Adrenal gland (tissue), 5 donors: ENCODE data around the gene ERLIN1.

ENCODE experiments used
- POLR2A ChIP-seq, 2 donors: fragments of 450-650 bp; IDR thresholded peaks; one replicate each; pipeline ENCODE4 v1.6.1; 2017; ENCODE audit warnings: antibody characterized with exemption in 2 of 2, mild to moderate bottlenecking in 2 of 2, moderate library complexity in 1 of 2
- TF ChIP-seq, protein P1 (sequence below), 6 experiments: fragments of 450-650 bp in 4 of 6; fragments of 200-600 bp in 2 of 6; sonication (generic) in 1 of 6; IDR thresholded peaks; 1 replicate in 5 of 6; 2 replicates in 1 of 6; pipeline versions ENCODE4 v1.5.1 to v1.8.0; 2016 to 2021; ENCODE audit warnings: antibody characterized with exemption in 6 of 6, mild to moderate bottlenecking in 2 of 6, moderate library complexity in 1 of 6
- donor health status: DM: no; HTN: no; CAD: no.

DNA sequence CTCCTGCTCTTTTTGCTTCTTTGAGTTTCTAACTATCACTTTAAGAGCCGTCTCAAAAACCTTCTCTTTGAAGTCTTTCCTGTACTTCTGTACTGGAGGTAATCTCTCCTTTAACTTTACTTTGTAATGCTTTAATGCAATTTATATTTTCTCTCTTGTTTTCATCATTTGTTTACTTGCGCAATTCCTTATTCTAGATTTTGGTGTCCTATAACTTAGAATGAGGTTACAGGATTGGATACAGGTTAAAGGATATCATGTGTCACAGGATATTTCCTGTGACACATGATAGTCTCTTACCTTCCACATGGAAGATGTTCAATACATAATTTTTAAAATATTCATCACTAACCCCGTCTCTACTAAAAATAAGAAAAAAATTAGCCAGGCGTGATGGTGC, 61.7 kb downstream of the ERLIN1 start:
- TF ChIP-seq, protein P1, sequence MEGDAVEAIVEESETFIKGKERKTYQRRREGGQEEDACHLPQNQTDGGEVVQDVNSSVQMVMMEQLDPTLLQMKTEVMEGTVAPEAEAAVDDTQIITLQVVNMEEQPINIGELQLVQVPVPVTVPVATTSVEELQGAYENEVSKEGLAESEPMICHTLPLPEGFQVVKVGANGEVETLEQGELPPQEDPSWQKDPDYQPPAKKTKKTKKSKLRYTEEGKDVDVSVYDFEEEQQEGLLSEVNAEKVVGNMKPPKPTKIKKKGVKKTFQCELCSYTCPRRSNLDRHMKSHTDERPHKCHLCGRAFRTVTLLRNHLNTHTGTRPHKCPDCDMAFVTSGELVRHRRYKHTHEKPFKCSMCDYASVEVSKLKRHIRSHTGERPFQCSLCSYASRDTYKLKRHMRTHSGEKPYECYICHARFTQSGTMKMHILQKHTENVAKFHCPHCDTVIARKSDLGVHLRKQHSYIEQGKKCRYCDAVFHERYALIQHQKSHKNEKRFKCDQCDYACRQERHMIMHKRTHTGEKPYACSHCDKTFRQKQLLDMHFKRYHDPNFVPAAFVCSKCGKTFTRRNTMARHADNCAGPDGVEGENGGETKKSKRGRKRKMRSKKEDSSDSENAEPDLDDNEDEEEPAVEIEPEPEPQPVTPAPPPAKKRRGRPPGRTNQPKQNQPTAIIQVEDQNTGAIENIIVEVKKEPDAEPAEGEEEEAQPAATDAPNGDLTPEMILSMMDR (IDR thresholded peaks at IDR 0.05) = no peak
- no peak for TF ChIP-seq POLR2A (IDR thresholded peaks at IDR 0.05)
